ENCODE data around the gene TMED7.

Gene TMED7

DNA sequence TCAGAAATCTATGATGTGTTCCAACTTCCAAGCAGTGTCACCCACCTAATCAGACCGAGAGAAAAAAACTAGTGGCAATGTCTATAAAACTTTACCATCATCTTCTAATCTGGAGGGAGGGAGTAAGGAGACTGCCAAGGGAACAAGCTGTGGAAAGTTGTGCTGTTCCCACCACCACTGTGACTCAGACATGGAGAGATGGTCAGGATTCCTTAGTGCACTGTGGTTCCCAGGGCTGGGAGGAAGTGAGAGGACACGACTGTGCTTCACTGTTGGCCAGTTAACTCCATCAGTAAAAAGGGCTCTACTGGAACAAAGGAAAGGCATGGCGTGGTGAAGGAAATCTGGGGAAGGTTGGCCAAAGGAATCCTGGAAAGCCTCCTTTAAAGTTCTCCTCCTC lies 42.4 kb downstream of the TMED7 start:
- no peak for DNase-seq (ENCODE audit: low read depth in 2 of 2)

DNA sequence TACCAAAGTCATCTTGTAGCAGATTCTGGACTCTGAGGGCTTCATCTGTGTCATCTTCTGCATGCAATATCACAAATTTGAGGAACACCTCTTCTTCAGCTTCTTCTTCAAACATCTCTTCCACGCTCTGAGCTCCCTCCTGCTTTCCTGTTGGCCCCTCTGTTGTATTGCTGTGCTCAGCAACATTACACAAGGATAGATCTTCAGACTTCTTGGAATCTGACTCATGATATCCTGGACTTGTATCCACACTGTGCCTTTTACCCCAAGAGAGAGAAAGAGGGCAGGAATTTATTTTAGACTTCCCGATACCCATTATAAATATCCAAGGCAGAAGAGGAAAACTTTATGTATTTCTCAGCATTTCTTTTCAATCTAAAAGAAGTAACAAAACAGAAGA lies 44.9 kb downstream of the TMED7 start:
- DNase-seq (ENCODE audit: low read depth in 2 of 2): no peak

DNA sequence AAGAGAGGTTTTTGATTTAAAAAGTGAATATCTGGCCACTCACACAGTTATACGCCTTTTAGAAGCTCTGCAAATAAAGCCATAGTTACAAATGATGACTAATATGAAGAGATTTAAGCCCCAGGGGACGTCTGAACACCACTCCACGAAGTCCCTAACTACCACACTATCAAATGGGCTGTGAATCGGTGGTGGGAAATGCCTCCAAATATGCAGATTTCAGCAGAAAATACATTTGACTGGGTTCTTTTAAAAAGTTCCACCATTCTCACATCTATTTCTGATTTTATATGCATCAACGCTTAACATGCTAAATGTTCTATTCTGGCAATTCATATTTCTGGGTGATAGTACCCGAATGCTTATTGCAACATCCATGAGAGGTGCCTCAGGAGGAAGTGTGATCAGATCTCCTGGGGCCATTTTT lies 46.1 kb downstream of the TMED7 start:
- no peak for DNase-seq (ENCODE audit: low read depth in 2 of 2)

DNA sequence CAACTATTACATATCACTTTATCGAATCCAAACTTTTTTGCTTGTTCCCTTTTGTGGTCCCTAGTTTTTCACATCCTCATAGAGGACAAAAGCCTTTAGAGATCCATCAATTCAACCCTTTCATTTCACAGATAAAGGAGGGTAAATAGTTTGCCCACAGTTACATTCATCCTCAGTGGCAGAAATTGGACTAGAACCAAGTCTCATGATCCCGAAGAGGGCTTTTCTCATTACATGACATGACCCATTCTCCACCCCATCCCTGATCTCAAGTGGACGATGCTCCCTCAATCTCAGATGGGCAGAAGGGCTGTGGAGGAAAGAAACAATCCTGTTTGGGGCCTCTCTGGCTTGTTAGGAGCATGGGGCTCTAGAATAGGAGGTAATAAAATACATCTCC lies 46.6 kb downstream of the TMED7 start:
- no peak for DNase-seq (ENCODE audit: low read depth in 2 of 2)

DNA sequence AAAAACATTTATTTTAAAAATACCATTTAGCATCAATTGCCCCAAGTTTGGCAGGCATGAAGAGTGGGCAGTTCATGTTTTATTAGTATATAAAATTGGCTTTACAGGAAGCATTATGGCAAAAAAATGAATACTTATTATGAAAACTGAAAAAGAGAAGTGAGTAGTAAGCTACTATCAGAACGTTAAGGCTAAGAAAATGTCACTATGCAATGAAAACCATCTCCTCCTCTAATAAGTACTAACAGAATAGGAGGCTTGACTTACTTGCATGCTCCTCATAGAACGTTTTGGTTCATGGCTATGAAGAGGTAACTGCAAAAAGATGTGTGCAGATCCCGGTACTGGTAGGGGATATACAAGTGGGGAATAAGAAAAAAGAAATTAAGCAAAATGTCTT lies 47.2 kb downstream of the TMED7 start:
- no peak for DNase-seq (ENCODE audit: low read depth in 2 of 2)

DNA sequence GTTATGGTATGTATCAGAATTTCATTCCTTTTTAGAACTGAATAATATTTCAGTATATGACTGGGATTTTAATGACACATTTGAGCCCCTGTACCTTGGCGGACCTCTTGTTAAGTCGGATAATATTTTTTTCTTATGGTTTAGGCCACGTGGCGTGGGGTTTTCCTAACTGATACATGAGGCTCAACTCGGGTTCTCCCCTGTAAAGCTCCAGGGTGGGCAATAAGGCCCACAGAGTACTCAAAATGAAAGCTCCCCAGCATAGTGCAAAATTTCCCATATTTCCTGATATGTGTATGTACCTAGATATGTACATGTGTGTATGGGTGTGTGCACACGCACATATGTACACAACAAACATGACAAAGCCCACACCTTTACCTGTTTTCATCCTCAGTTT lies 48.1 kb downstream of the TMED7 start:
- no peak for DNase-seq (ENCODE audit: low read depth in 2 of 2)

DNA sequence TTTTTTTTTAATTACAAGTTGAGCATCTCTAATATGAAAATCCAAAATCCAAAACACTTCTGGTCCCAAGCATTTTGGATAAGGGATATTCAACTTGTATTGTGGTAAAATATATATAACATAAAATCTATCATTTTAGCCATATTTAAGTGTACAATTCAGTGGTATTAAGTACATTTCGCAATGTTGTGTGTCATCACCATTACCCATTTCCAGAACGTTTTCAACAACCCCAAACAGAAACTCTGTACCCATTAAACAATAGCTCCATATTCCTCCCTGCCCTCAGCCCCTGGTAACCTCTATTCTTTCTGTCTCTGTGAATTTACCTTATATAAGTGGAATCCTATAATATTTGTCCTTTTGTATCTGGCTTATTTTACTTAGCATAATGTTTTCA lies 48.5 kb downstream of the TMED7 start:
- DNase-seq (ENCODE audit: low read depth in 2 of 2): no peak

DNA sequence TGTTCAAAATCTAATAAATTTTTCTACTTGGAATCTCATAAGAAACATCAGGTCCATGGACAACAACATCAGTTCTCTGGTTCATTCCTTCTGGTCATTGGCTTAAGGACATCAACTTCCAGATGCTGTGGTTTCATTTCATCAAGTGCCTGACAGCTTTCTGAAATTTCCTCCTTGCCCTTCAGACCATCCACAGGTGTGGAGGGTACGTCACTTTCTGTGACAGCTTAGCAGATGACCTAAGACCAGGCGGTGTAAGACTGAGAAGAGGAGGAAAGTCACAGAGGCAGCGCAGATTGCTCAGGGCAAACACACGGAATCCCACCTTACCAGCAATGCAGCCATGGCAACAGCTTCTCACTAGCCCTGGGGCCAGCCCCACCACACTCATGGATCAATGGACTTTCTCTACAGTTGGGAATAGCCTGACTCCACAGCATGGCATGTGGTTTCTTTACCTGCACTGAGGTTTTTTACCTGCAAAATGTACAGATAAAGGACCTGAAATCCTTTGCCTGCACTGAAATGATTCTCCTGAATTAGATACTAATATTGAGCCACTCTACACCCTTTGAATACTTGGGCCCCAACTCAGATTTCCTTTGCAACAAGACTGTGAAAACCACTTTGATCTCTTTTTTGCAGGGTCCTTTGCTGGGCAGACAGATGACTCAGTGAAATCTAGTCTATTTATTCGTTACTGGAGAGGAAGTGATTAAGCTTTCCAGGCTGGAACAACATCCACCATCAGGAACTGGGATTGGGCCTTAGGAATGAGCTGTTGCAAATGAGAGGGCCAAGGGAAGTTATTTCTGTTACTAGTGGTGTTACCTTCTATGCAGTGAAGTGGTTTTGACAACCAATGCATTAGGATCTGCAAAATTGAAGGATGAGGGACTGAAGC lies 50.4 kb downstream of the TMED7 start:
- no peak for DNase-seq (ENCODE audit: low read depth in 2 of 2)

DNA sequence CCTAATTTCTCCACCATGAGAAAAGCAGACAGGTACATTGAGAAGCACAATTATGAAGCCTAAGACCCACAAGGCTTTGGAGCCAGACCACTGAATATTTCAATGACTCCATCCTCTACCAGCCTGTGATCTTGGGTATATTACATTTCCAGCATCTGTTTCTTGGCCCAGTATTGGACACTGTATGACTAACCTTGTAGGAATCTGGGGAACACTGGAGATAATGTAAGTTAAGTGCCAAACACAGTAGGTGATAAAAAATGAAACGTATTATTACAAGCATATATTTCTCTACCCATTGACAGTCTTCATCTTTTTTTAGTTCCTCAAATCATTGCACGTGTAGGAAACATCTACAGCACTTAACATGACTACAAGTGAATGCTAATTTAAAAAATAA lies 52.7 kb downstream of the TMED7 start:
- DNase-seq (ENCODE audit: low read depth in 2 of 2): peak in 1 of 2 experiments; percentile 22

DNA sequence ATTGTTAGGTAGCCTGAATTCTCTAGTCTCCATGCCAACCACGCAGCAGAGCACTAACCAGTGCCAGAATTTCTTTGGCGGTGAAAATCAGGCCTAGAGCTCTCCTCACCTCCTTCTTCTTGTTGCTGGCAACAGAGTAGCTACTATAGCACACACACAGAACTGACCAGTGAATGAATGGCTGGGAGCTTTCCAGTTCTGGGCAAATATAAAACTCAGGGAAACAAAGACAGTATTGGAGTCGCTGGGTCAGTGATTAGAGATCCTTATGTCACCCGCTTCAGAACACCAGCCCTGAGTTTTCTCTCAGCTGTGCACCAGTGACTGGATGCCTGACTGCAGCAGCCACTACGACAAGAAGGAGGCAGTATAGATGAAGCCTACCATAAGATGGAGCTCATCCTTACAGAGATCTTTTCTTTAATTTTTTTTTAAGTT lies 54.4 kb downstream of the TMED7 start:
- no peak for DNase-seq (ENCODE audit: low read depth in 2 of 2)

DNA sequence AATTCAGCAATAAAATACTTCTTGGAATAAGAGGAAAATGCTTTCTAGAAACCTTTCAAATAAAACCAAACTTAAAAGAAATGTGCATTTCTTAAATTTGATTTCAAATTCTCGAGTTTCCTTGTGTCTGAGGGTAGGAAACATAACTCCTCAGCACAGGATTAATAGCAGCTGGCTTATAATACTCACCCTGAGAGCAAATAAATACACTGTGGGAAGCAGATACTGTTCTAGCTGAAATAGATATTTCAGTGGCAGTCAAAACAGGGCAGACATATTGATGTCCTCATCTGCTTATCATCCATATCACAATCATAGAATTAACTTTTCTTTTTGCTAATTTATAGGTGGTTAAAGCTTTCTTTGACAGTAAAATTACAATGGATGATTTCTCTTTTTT lies 57.2 kb downstream of the TMED7 start:
- no peak for DNase-seq (ENCODE audit: low read depth in 2 of 2)

DNA sequence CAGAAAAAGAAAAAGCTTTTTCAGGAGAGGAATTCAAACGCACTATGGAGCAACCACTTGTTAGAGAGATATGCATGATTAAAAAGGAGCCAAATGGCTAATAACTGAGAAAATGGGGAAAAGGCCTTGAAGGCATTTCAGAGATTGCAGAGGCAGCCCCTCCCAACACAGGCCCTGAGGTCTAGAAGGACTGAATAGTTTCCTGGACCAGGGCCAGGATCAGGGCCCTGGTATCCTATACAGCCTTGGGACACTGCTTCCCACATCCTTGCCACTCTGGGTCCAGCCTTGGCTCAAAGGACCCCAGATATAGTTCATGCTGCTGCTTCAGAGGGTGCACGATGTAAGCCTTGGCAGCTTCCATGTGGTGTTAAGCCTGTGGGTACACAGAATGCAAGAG lies 60.6 kb downstream of the TMED7 start:
- no peak for DNase-seq (ENCODE audit: low read depth in 2 of 2)

Data from fibroblast of skin of left biceps (primary cell).